ENCODE data around the gene SSR4. TPM values are rescaled to one million over a fixed set of nuclear protein-coding genes. Genes with fewer than 3 reads are reported as not detected.

The SSR4 gene
- total and polyA plus RNA-seq, 5 experiments from 2014 or later, result 120 to 522 (median 389) TPM

- no peaks in the 10 kb centered on the region for H3K27me3 Mint-ChIP-seq
- no peak overlapping the region for H3K4me3 Mint-ChIP-seq
- no peak for ATAC-seq
- H3K27ac Mint-ChIP-seq, result no peak overlapping the region
- no peaks in the 10 kb centered on the region for H3K9me3 Mint-ChIP-seq
- peaks cover 3 to 9% (median 5%) of the 10 kb centered on the region in 4 donors for H3K4me1 Mint-ChIP-seq
- POLR2A ChIA-PET, result no interaction called here
- no peaks in the 10 kb centered on the region for H3K36me3 Mint-ChIP-seq
- no peak for DNase-seq
Measured at GRCh38 chrX:153771415-153772315, 22.8 kb upstream of the SSR4 start.

GRCh38 chrX:153772316-153773217, 21.9 kb upstream of the SSR4 start:
- POLR2A ChIA-PET, result interaction anchor here (0.5 kb wide), 2 partner anchors 18 to 279 kb away, joined by 3 to 7 read pairs; no protein-coding TSS in a partner anchor
- Mint-ChIP-seq H3K27me3 (no peaks in the 10 kb centered on the region), H3K9me3 (no peaks in the 10 kb centered on the region), H3K4me3 (no peak overlapping the region), H3K27ac (no peak overlapping the region), H3K36me3 (no peaks in the 10 kb centered on the region), H3K4me1 (peaks cover 3 to 8% (median 4%) of the 10 kb centered on the region in 4 donors)
- DNase-seq, result no peak
- ATAC-seq, result no peak

- POLR2A ChIA-PET, result no interaction called here
- no peak overlapping the region for H3K4me3 Mint-ChIP-seq
- H3K9me3 Mint-ChIP-seq, result no peaks in the 10 kb centered on the region
- no peak overlapping the region for H3K27ac Mint-ChIP-seq
- ATAC-seq (no peak), DNase-seq (no peak)
- H3K27me3 Mint-ChIP-seq, result no peaks in the 10 kb centered on the region
- H3K36me3 Mint-ChIP-seq, result no peaks in the 10 kb centered on the region
- peaks cover 0 to 2% (median 1%) of the 10 kb centered on the region in 4 donors for H3K4me1 Mint-ChIP-seq
Measured at GRCh38 chrX:153773218-153773611, 21.3 kb upstream of the SSR4 start.

GRCh38 chrX:153773741-153774575, 20.5 kb upstream of the SSR4 start:
- Mint-ChIP-seq H3K36me3 (no peaks in the 10 kb centered on the region), H3K4me3 (no peak overlapping the region), H3K27ac (no peak overlapping the region), H3K4me1 (no peaks in the 10 kb centered on the region), H3K9me3 (no peaks in the 10 kb centered on the region), H3K27me3 (no peaks in the 10 kb centered on the region)
- POLR2A ChIA-PET, result no interaction called here
- no peak for ATAC-seq
- no peak for DNase-seq

GRCh38 chrX:153774576-153775292, 19.7 kb upstream of the SSR4 start:
- no peaks in the 10 kb centered on the region for H3K36me3 Mint-ChIP-seq
- DNase-seq, result no peak
- peaks cover 0 to 2% (median 1%) of the 10 kb centered on the region in 4 donors for H3K4me1 Mint-ChIP-seq
- no peak overlapping the region for H3K27ac Mint-ChIP-seq
- H3K27me3 Mint-ChIP-seq, result no peaks in the 10 kb centered on the region
- H3K4me3 Mint-ChIP-seq, result no peak overlapping the region
- POLR2A ChIA-PET, result no interaction called here
- ATAC-seq, result no peak
- no peaks in the 10 kb centered on the region for H3K9me3 Mint-ChIP-seq

GRCh38 chrX:153775293-153776119, 19.0 kb upstream of the SSR4 start:
- DNase-seq (no peak), ATAC-seq (no peak)
- Mint-ChIP-seq H3K27me3 (no peaks in the 10 kb centered on the region), H3K27ac (no peak overlapping the region), H3K4me1 (peaks cover 6 to 10% (median 8%) of the 10 kb centered on the region in 4 donors), H3K36me3 (no peaks in the 10 kb centered on the region), H3K9me3 (no peaks in the 10 kb centered on the region), H3K4me3 (no peak overlapping the region)
- POLR2A ChIA-PET, result no interaction called here

- no peaks in the 10 kb centered on the region for H3K9me3 Mint-ChIP-seq
- no peaks in the 10 kb centered on the region for H3K27me3 Mint-ChIP-seq
- ATAC-seq, result no peak
- POLR2A ChIA-PET, result no interaction called here
- no peaks in the 10 kb centered on the region for H3K36me3 Mint-ChIP-seq
- DNase-seq, result no peak
- H3K4me1 Mint-ChIP-seq, result peaks cover 6 to 10% (median 8%) of the 10 kb centered on the region in 4 donors
- no peak overlapping the region for H3K27ac Mint-ChIP-seq
- H3K4me3 Mint-ChIP-seq, result no peak overlapping the region
Measured at GRCh38 chrX:153776120-153776599, 18.3 kb upstream of the SSR4 start.

GRCh38 chrX:153776611-153777045, 17.8 kb upstream of the SSR4 start:
- no peak overlapping the region for H3K4me3 Mint-ChIP-seq

GRCh38 chrX:153777261-153778090, 17.0 kb upstream of the SSR4 start:
- H3K27ac Mint-ChIP-seq, result no peak overlapping the region
- H3K9me3 Mint-ChIP-seq, result no peaks in the 10 kb centered on the region
- peaks cover 6 to 10% (median 8%) of the 10 kb centered on the region in 4 donors for H3K4me1 Mint-ChIP-seq
- H3K4me3 Mint-ChIP-seq, result no peak overlapping the region
- no peak for ATAC-seq
- DNase-seq, result no peak
- no peaks in the 10 kb centered on the region for H3K36me3 Mint-ChIP-seq
- no peaks in the 10 kb centered on the region for H3K27me3 Mint-ChIP-seq
- POLR2A ChIA-PET, result no interaction called here

More at GRCh38 chrX:153776611-153777045, 17.8 kb upstream of the SSR4 start:
- POLR2A ChIA-PET, result no interaction called here
- H3K4me1 Mint-ChIP-seq, result peaks cover 6 to 10% (median 8%) of the 10 kb centered on the region in 4 donors
- ATAC-seq (no peak), DNase-seq (no peak)
- no peak overlapping the region for H3K27ac Mint-ChIP-seq
- no peaks in the 10 kb centered on the region for H3K27me3 Mint-ChIP-seq
- H3K9me3 Mint-ChIP-seq, result no peaks in the 10 kb centered on the region
- no peaks in the 10 kb centered on the region for H3K36me3 Mint-ChIP-seq

GRCh38 chrX:153778181-153778580, 16.3 kb upstream of the SSR4 start:
- Mint-ChIP-seq H3K27me3 (no peaks in the 10 kb centered on the region), H3K9me3 (no peaks in the 10 kb centered on the region), H3K36me3 (no peaks in the 10 kb centered on the region), H3K4me1 (peaks cover 6 to 10% (median 8%) of the 10 kb centered on the region in 4 donors), H3K4me3 (no peak overlapping the region), H3K27ac (no peak overlapping the region)
- ATAC-seq, result no peak
- DNase-seq, result no peak
- POLR2A ChIA-PET, result no interaction called here

All from naive thymus-derived CD8-positive, alpha-beta T cell (primary cell).